ENCODE data around the gene INSL6.

Gene INSL6

GRCh38 chr9:5146241-5146640, 39.2 kb downstream of the INSL6 start:
- H3K9me3 ChIP-seq (ENCODE audit: low read length) = no peaks in the 10 kb centered on the region
- H3K4me1 ChIP-seq (ENCODE audit: insufficient read depth, low read length) = no peaks in the 10 kb centered on the region
- H3K36me3 ChIP-seq (ENCODE audit: insufficient read depth, low read length) = no peaks in the 10 kb centered on the region
- no peaks in the 10 kb centered on the region for H3K27me3 ChIP-seq (ENCODE audit: insufficient read depth, low read length)
- no peak overlapping the region for H3K4me3 ChIP-seq (ENCODE audit: low read length)
- no peak overlapping the region for H2AFZ ChIP-seq (ENCODE audit: low read depth, low read length)

GRCh38 chr9:5144217-5144616, 41.2 kb downstream of the INSL6 start:
- Histone ChIP-seq H3K4me3 (ENCODE audit: low read length) (no peak overlapping the region), H3K27me3 (ENCODE audit: insufficient read depth, low read length) (no peaks in the 10 kb centered on the region), H3K36me3 (ENCODE audit: insufficient read depth, low read length) (no peaks in the 10 kb centered on the region), H2AFZ (ENCODE audit: low read depth, low read length) (no peak overlapping the region), H3K9me3 (ENCODE audit: low read length) (no peaks in the 10 kb centered on the region), H3K4me1 (ENCODE audit: insufficient read depth, low read length) (no peaks in the 10 kb centered on the region)

GRCh38 chr9:5140151-5140550, 45.3 kb downstream of the INSL6 start:
- Histone ChIP-seq H3K36me3 (ENCODE audit: insufficient read depth, low read length) (no peaks in the 10 kb centered on the region), H3K4me1 (ENCODE audit: insufficient read depth, low read length) (no peaks in the 10 kb centered on the region), H2AFZ (ENCODE audit: low read depth, low read length) (no peak overlapping the region), H3K9me3 (ENCODE audit: low read length) (no peaks in the 10 kb centered on the region), H3K4me3 (ENCODE audit: low read length) (no peak overlapping the region), H3K27me3 (ENCODE audit: insufficient read depth, low read length) (no peaks in the 10 kb centered on the region)

GRCh38 chr9:5122516-5122915, 62.9 kb downstream of the INSL6 start:
- Histone ChIP-seq H3K9me3 (ENCODE audit: low read length) (no peaks in the 10 kb centered on the region), H3K27me3 (ENCODE audit: insufficient read depth, low read length) (no peaks in the 10 kb centered on the region), H3K4me3 (ENCODE audit: low read length) (no peak overlapping the region), H3K4me1 (ENCODE audit: insufficient read depth, low read length) (no peaks in the 10 kb centered on the region), H2AFZ (ENCODE audit: low read depth, low read length) (no peak overlapping the region), H3K36me3 (ENCODE audit: insufficient read depth, low read length) (peaks cover 7% of the 10 kb centered on the region)

GRCh38 chr9:5122116-5122515, 63.3 kb downstream of the INSL6 start:
- no peaks in the 10 kb centered on the region for H3K9me3 ChIP-seq (ENCODE audit: low read length)

GRCh38 chr9:5113994-5114748, 71.3 kb downstream of the INSL6 start:
- Histone ChIP-seq H3K9me3 (ENCODE audit: low read length) (peaks cover 15% of the 10 kb centered on the region), H2AFZ (ENCODE audit: low read depth, low read length) (no peak overlapping the region), H3K4me1 (ENCODE audit: insufficient read depth, low read length) (no peaks in the 10 kb centered on the region), H3K36me3 (ENCODE audit: insufficient read depth, low read length) (peaks cover 13% of the 10 kb centered on the region), H3K4me3 (ENCODE audit: low read length) (no peak overlapping the region), H3K27me3 (ENCODE audit: insufficient read depth, low read length) (no peaks in the 10 kb centered on the region)

More at GRCh38 chr9:5122116-5122515, 63.3 kb downstream of the INSL6 start:
- Histone ChIP-seq H3K4me1 (ENCODE audit: insufficient read depth, low read length) (no peaks in the 10 kb centered on the region), H3K4me3 (ENCODE audit: low read length) (no peak overlapping the region), H3K27me3 (ENCODE audit: insufficient read depth, low read length) (no peaks in the 10 kb centered on the region), H2AFZ (ENCODE audit: low read depth, low read length) (no peak overlapping the region), H3K36me3 (ENCODE audit: insufficient read depth, low read length) (peaks cover 7% of the 10 kb centered on the region)

Data from neuron (in vitro differentiated cells).